GM12878 (cell line): ENCODE data around the gene PDE6B. TPM values are rescaled to one million over a fixed set of nuclear protein-coding genes. Genes with fewer than 3 reads are reported as not detected.

ENCODE experiments used
- ATAC-seq: fragments of 200-7000 bp; cut with Tn5 transposase; 3 replicates; pipeline ENCODE4 v1.9.1; 2020; ENCODE audit warnings: mild to moderate bottlenecking, moderate library complexity
- BruUV-seq: library from RNA; stranded (reverse); fragments of 400-500 nt; replicated peaks from 2 replicates; lab custom pipeline; 2021; lab: Mats Ljungman, UMichigan
- CTCF ChIA-PET: fragments of 300-600 bp; sonication (Branson Sonifier 250); formaldehyde crosslinking; extraction: SDS; loops from one replicate; lab custom pipeline; 2021; ENCODE audit warnings: inconsistent platforms; lab: Yijun Ruan, JAX
- POLR2A ChIA-PET: fragments of 350-600 bp; formaldehyde crosslinking; extraction: SDS; loops from one replicate; lab custom pipeline; 2021; ENCODE audit warnings: inconsistent platforms; lab: Charles Lee
- RAD21 ChIA-PET: fragments of 300-600 bp; sonication (Branson Sonifier 250); formaldehyde crosslinking; loops from one replicate; lab custom pipeline; 2023; ENCODE audit warnings: antibody characterized with exemption; ENCODE audit not compliant: unreplicated experiment; lab: Charles Lee
- SMC1A ChIA-PET: fragments of 300-600 bp; sonication (Branson Sonifier 250); formaldehyde crosslinking; loops from one replicate; lab custom pipeline; 2023; ENCODE audit not compliant: unreplicated experiment, uncharacterized antibody; lab: Charles Lee
- DNase-seq: peaks from one replicate; pipeline ENCODE4 v3.0.0-alpha.2; 2011; ENCODE audit warnings: low read depth, low spot score
- FAIRE-seq: peaks from 3 replicates; lab custom pipeline; 2011; peaks lifted over from hg19 to GRCh38; lab: Jason Lieb, UNC
- H2AFZ ChIP-seq: 2 replicates; pipeline ENCODE4 v1.6.0; 2011; ENCODE audit warnings: low read depth, low read length, control low read depth; ENCODE audit not compliant: control insufficient read depth
- H3K27ac ChIP-seq: 2 replicates; pipeline ENCODE4 v1.5.1; 2011; ENCODE audit warnings: control low read depth; ENCODE audit not compliant: control insufficient read depth, insufficient read depth
- H3K27me3 ChIP-seq, 2 experiments: replicated peaks in 1 of 2; 2 replicates each; pipeline versions ENCODE4 v1.6.0 to v1.6.1; 2011; ENCODE audit warnings: low read length in 1 of 2; ENCODE audit not compliant: control insufficient read depth in 2 of 2, insufficient read depth in 2 of 2
- H3K36me3 ChIP-seq, 2 experiments: 2 replicates each; pipeline ENCODE4 v1.5.1; 2011; ENCODE audit warnings: low read length in 1 of 2; ENCODE audit not compliant: control insufficient read depth in 2 of 2, insufficient read depth in 2 of 2
- H3K4me1 ChIP-seq: 2 replicates; pipeline ENCODE4 v1.6.1; 2011; ENCODE audit warnings: mild to moderate bottlenecking, low read length, moderate library complexity, mixed read lengths; ENCODE audit not compliant: control insufficient read depth, insufficient read depth
- H3K4me2 ChIP-seq: 2 replicates; pipeline ENCODE4 v1.6.0; 2011; ENCODE audit warnings: control low read depth; ENCODE audit not compliant: control insufficient read depth, insufficient read depth
- H3K4me3 ChIP-seq: fragments of 200-600 bp; sonication (generic); 2 replicates; pipeline ENCODE4 v1.5.1; 2016
- H3K79me2 ChIP-seq: 2 replicates; pipeline ENCODE4 v1.6.0; 2011; ENCODE audit warnings: low read length; ENCODE audit not compliant: control insufficient read depth, insufficient read depth
- H3K9ac ChIP-seq: 2 replicates; pipeline ENCODE4 v1.8.0; 2011; ENCODE audit warnings: low read length, control low read depth, mixed read lengths; ENCODE audit not compliant: control insufficient read depth, insufficient read depth
- H3K9me3 ChIP-seq: replicated peaks from 3 replicates; pipeline ENCODE4 v1.5.1; 2011; ENCODE audit warnings: mild to moderate bottlenecking, low read length; ENCODE audit not compliant: control insufficient read depth, insufficient read depth
- H4K20me1 ChIP-seq: 2 replicates; pipeline ENCODE4 v1.6.0; 2011; ENCODE audit not compliant: control insufficient read depth, insufficient read depth
- FOXM1 ChIP-seq: IDR thresholded peaks from 2 replicates; pipeline ENCODE4 v1.6.1; 2012; ENCODE audit warnings: low read depth, mild to moderate bottlenecking, inconsistent platforms, low read length, moderate library complexity
- JUNB ChIP-seq: IDR thresholded peaks from 2 replicates; pipeline ENCODE4 v1.6.1; 2016; ENCODE audit warnings: antibody characterized with exemption, mild to moderate bottlenecking
- PAX5 ChIP-seq: IDR thresholded peaks from 2 replicates; pipeline ENCODE4 v1.6.1; 2011; ENCODE audit warnings: low read depth, low read length, borderline replicate concordance
- POLR2A ChIP-seq: IDR thresholded peaks from 2 replicates; pipeline ENCODE4 v1.6.1; 2011; ENCODE audit warnings: low read depth, mild to moderate bottlenecking, low read length
- ZBTB11 ChIP-seq: fragments of 450-650 bp; formaldehyde crosslinking; IDR thresholded peaks from 2 replicates; pipeline ENCODE4 v1.5.0; 2022; ENCODE audit warnings: mild to moderate bottlenecking, missing genetic modification characterization
- WGBS: methylation state at CpG from one replicate; pipeline ENCODE4 v1.1.6; 2016; ENCODE audit warnings: low lambda C conversion rate; ENCODE audit not compliant: insufficient replicate concordance, insufficient coverage; ENCODE audit errors: missing lambda C conversion rate; 5-methylcytosine and 5-hydroxymethylcytosine counted together
- in situ Hi-C: fragments of 300-500 bp; cut with MboI; formaldehyde crosslinking; loops from 9 replicates; pipeline ENCODE4 v1.14.3; 2018; ENCODE audit warnings: mixed read lengths
- intact Hi-C: fragments of 100-400 bp; cut with micrococcal nuclease; formaldehyde crosslinking; loops from one replicate; pipeline ENCODE4 v1.14.2; 2022; ENCODE audit not compliant: unreplicated experiment
- polyA plus RNA-seq, 11 experiments: library from polyadenylated mRNA; depleted of rRNA in 4 of 11; unstranded in 6 of 11; stranded (reverse) in 5 of 11; fragments of >200 nt; fragmentation: Nextera tagmentation in 4 of 11; fragmentation: Illumina TruSeq in 1 of 11; extraction: Ambion mirVana in 4 of 11; extraction: Trizol in 1 of 11; gene quantifications; 1 replicate in 1 of 11; 2 replicates in 10 of 11; pipeline versions ENCODE4 v1.2.1 to v1.2.3, GENCODE V29; 2011 to 2016; ENCODE audit warnings: inconsistent platforms in 2 of 11, missing spikeins in 2 of 11, low read depth in 1 of 11
- total RNA-seq, 4 experiments: library from RNA; depleted of rRNA in 3 of 4; stranded (reverse); fragments of >200 nt in 3 of 4; fragmentation: Illumina TruSeq in 1 of 4; extraction: Trizol in 1 of 4; gene quantifications; 2 replicates each; pipeline versions ENCODE4 v1.2.1 to v1.2.3, GENCODE V29; 2013 to 2021

The PDE6B gene
- total and polyA plus RNA-seq, 10 of the 15 experiments (the other 5 are each of a cell fraction or from before 2014, with no cell fraction given), result 2.6 to 6.4 (median 3.8) TPM

GRCh38 chr4:682490-683172 lies 57.3 kb downstream of the PDE6B start:
- FAIRE-seq, result no peak
- H3K79me2 ChIP-seq, result no peaks in the 10 kb centered on the region
- BruUV-seq, result no TSS peak
- no peaks in the 10 kb centered on the region for H3K9me3 ChIP-seq
- no peak overlapping the region for H3K4me2 ChIP-seq
- no peak overlapping the region for H3K4me3 ChIP-seq
- WGBS, result 83% methylated on average over 23 of the region's 23 CpGs
- ChIA-PET RAD21 (no interaction called here), POLR2A (no interaction called here), CTCF (no interaction called here), SMC1A (no interaction called here)
- no peak overlapping the region for H3K27ac ChIP-seq
- no peak overlapping the region for H3K9ac ChIP-seq
- no peak for DNase-seq
- H3K36me3 ChIP-seq, result no peaks in the 10 kb centered on the region
- no peak for ATAC-seq
- no peak for TF ChIP-seq POLR2A
- TF ChIP-seq FOXM1, result no peak
- TF ChIP-seq PAX5, result no peak
- no peak for TF ChIP-seq JUNB
- no peak for TF ChIP-seq ZBTB11
- H2AFZ ChIP-seq, result no peak overlapping the region
- intact Hi-C loops (no loop called here), in situ Hi-C loops (no loop called here)
- no peaks in the 10 kb centered on the region for H3K27me3 ChIP-seq
- peaks cover 11% of the 10 kb centered on the region for H3K4me1 ChIP-seq
- H4K20me1 ChIP-seq, result no peaks in the 10 kb centered on the region
